Measurements from ENCODE around the gene MRRF.
"Not testable (repeated sequence)": the region's sequence is repeated elsewhere in the genome, so short reads cannot be mapped to it uniquely, and the experiment has no call there.

Gene MRRF

GRCh38 chr9:122324665-122325064, 60.0 kb downstream of the MRRF start:
- H3K36me3 Mint-ChIP-seq (ENCODE audit: low read depth), result peaks cover 85% of the 10 kb centered on the region
- H3K4me3 Mint-ChIP-seq; H3K27me3 Mint-ChIP-seq; H3K9me3 Mint-ChIP-seq; DNase-seq; H3K27ac Mint-ChIP-seq; H3K4me1 Mint-ChIP-seq (ENCODE audit: low read depth): not testable (repeated sequence)

GRCh38 chr9:122325124-122325523, 60.4 kb downstream of the MRRF start:
- Mint-ChIP-seq H3K4me1 (ENCODE audit: low read depth) (peaks cover 8% of the 10 kb centered on the region), H3K36me3 (ENCODE audit: low read depth) (peaks cover 84% of the 10 kb centered on the region), H3K9me3 (no peaks in the 10 kb centered on the region), H3K27me3 (no peaks in the 10 kb centered on the region), H3K4me3 (no peak overlapping the region), H3K27ac (peak overlapping the region; percentile 44)
- DNase-seq, result no peak

GRCh38 chr9:122327175-122327574, 62.5 kb downstream of the MRRF start:
- H3K9me3 Mint-ChIP-seq, result no peaks in the 10 kb centered on the region
- DNase-seq, result no peak
- H3K27me3 Mint-ChIP-seq, result no peaks in the 10 kb centered on the region
- no peak overlapping the region for H3K27ac Mint-ChIP-seq
- H3K4me3 Mint-ChIP-seq, result no peak overlapping the region
- peaks cover 8% of the 10 kb centered on the region for H3K4me1 Mint-ChIP-seq (ENCODE audit: low read depth)
- H3K36me3 Mint-ChIP-seq (ENCODE audit: low read depth), result peaks cover 73% of the 10 kb centered on the region

GRCh38 chr9:122329597-122329996, 64.9 kb downstream of the MRRF start:
- H3K9me3 Mint-ChIP-seq, result no peaks in the 10 kb centered on the region
- no peak overlapping the region for H3K4me3 Mint-ChIP-seq
- peaks cover 7% of the 10 kb centered on the region for H3K4me1 Mint-ChIP-seq (ENCODE audit: low read depth)
- DNase-seq, result no peak
- no peaks in the 10 kb centered on the region for H3K27me3 Mint-ChIP-seq
- H3K27ac Mint-ChIP-seq, result no peak overlapping the region
- peaks cover 49% of the 10 kb centered on the region for H3K36me3 Mint-ChIP-seq (ENCODE audit: low read depth)

- not testable (repeated sequence) for H3K27me3 Mint-ChIP-seq; H3K4me1 Mint-ChIP-seq (ENCODE audit: low read depth); H3K4me3 Mint-ChIP-seq; DNase-seq; H3K9me3 Mint-ChIP-seq; H3K27ac Mint-ChIP-seq
- peaks cover 40% of the 10 kb centered on the region for H3K36me3 Mint-ChIP-seq (ENCODE audit: low read depth)
These were observed 65.8 kb downstream of the MRRF start for GRCh38 chr9:122330466-122330865.

- H3K27me3 Mint-ChIP-seq, result no peaks in the 10 kb centered on the region
- H3K36me3 Mint-ChIP-seq (ENCODE audit: low read depth), result peaks cover 33% of the 10 kb centered on the region
- H3K4me3 Mint-ChIP-seq, result no peak overlapping the region
- no peak for DNase-seq
- H3K9me3 Mint-ChIP-seq, result no peaks in the 10 kb centered on the region
- no peaks in the 10 kb centered on the region for H3K4me1 Mint-ChIP-seq (ENCODE audit: low read depth)
- H3K27ac Mint-ChIP-seq, result no peak overlapping the region
These were observed 66.8 kb downstream of the MRRF start for GRCh38 chr9:122331523-122331927.

GRCh38 chr9:122332083-122332482, 67.4 kb downstream of the MRRF start:
- Mint-ChIP-seq H3K9me3 (no peaks in the 10 kb centered on the region), H3K4me3 (no peak overlapping the region), H3K27ac (no peak overlapping the region), H3K4me1 (ENCODE audit: low read depth) (no peaks in the 10 kb centered on the region), H3K27me3 (no peaks in the 10 kb centered on the region), H3K36me3 (ENCODE audit: low read depth) (peaks cover 27% of the 10 kb centered on the region)
- DNase-seq, result no peak

- H3K4me3 Mint-ChIP-seq, result no peak overlapping the region
- peaks cover 22% of the 10 kb centered on the region for H3K36me3 Mint-ChIP-seq (ENCODE audit: low read depth)
- H3K27ac Mint-ChIP-seq, result no peak overlapping the region
- no peaks in the 10 kb centered on the region for H3K4me1 Mint-ChIP-seq (ENCODE audit: low read depth)
- DNase-seq, result no peak
- H3K9me3 Mint-ChIP-seq, result no peaks in the 10 kb centered on the region
- no peaks in the 10 kb centered on the region for H3K27me3 Mint-ChIP-seq
These were observed 68.0 kb downstream of the MRRF start for GRCh38 chr9:122332644-122333043.

- H3K27me3 Mint-ChIP-seq, result no peaks in the 10 kb centered on the region
- peaks cover 16% of the 10 kb centered on the region for H3K36me3 Mint-ChIP-seq (ENCODE audit: low read depth)
- no peak overlapping the region for H3K27ac Mint-ChIP-seq
- H3K4me1 Mint-ChIP-seq (ENCODE audit: low read depth), result no peaks in the 10 kb centered on the region
- DNase-seq, result no peak
- H3K9me3 Mint-ChIP-seq, result no peaks in the 10 kb centered on the region
- no peak overlapping the region for H3K4me3 Mint-ChIP-seq
These were observed 68.6 kb downstream of the MRRF start for GRCh38 chr9:122333169-122333808.

GRCh38 chr9:122334916-122335315, 70.2 kb downstream of the MRRF start:
- H3K36me3 Mint-ChIP-seq (ENCODE audit: low read depth), result peaks cover 3% of the 10 kb centered on the region
- no peak overlapping the region for H3K27ac Mint-ChIP-seq
- H3K4me1 Mint-ChIP-seq (ENCODE audit: low read depth), result no peaks in the 10 kb centered on the region
- H3K9me3 Mint-ChIP-seq, result no peaks in the 10 kb centered on the region
- no peak overlapping the region for H3K4me3 Mint-ChIP-seq
- no peaks in the 10 kb centered on the region for H3K27me3 Mint-ChIP-seq
- DNase-seq, result no peak

- Mint-ChIP-seq H3K4me3 (no peak overlapping the region), H3K9me3 (no peaks in the 10 kb centered on the region), H3K27ac (no peak overlapping the region), H3K36me3 (ENCODE audit: low read depth) (no peaks in the 10 kb centered on the region), H3K27me3 (peaks cover 2% of the 10 kb centered on the region), H3K4me1 (ENCODE audit: low read depth) (no peaks in the 10 kb centered on the region)
- no peak for DNase-seq
These were observed 71.5 kb downstream of the MRRF start for GRCh38 chr9:122336189-122336588.

- no peaks in the 10 kb centered on the region for H3K36me3 Mint-ChIP-seq (ENCODE audit: low read depth)
- DNase-seq, result no peak
- no peaks in the 10 kb centered on the region for H3K4me1 Mint-ChIP-seq (ENCODE audit: low read depth)
- no peaks in the 10 kb centered on the region for H3K9me3 Mint-ChIP-seq
- H3K27ac Mint-ChIP-seq, result no peak overlapping the region
- peaks cover 2% of the 10 kb centered on the region for H3K27me3 Mint-ChIP-seq
- H3K4me3 Mint-ChIP-seq, result no peak overlapping the region
These were observed 72.3 kb downstream of the MRRF start for GRCh38 chr9:122336866-122337555.

GRCh38 chr9:122337556-122337929, 72.9 kb downstream of the MRRF start:
- no peaks in the 10 kb centered on the region for H3K36me3 Mint-ChIP-seq (ENCODE audit: low read depth)
- no peaks in the 10 kb centered on the region for H3K4me1 Mint-ChIP-seq (ENCODE audit: low read depth)
- DNase-seq, result no peak
- no peak overlapping the region for H3K27ac Mint-ChIP-seq
- H3K27me3 Mint-ChIP-seq, result peaks cover 2% of the 10 kb centered on the region
- H3K9me3 Mint-ChIP-seq, result no peaks in the 10 kb centered on the region
- no peak overlapping the region for H3K4me3 Mint-ChIP-seq

GRCh38 chr9:122338536-122338935, 73.9 kb downstream of the MRRF start:
- no peak overlapping the region for H3K4me3 Mint-ChIP-seq
- no peak overlapping the region for H3K27ac Mint-ChIP-seq
- H3K4me1 Mint-ChIP-seq (ENCODE audit: low read depth), result no peaks in the 10 kb centered on the region

GRCh38 chr9:122338994-122339393, 74.3 kb downstream of the MRRF start:
- H3K9me3 Mint-ChIP-seq, result no peaks in the 10 kb centered on the region
- no peak overlapping the region for H3K4me3 Mint-ChIP-seq
- no peaks in the 10 kb centered on the region for H3K4me1 Mint-ChIP-seq (ENCODE audit: low read depth)
- DNase-seq, result no peak
- H3K27me3 Mint-ChIP-seq, result peaks cover 5% of the 10 kb centered on the region
- no peaks in the 10 kb centered on the region for H3K36me3 Mint-ChIP-seq (ENCODE audit: low read depth)
- no peak overlapping the region for H3K27ac Mint-ChIP-seq

More at GRCh38 chr9:122338536-122338935, 73.9 kb downstream of the MRRF start:
- DNase-seq, result no peak
- Mint-ChIP-seq H3K27me3 (peaks cover 2% of the 10 kb centered on the region), H3K9me3 (no peaks in the 10 kb centered on the region), H3K36me3 (ENCODE audit: low read depth) (no peaks in the 10 kb centered on the region)

Data from activated T-cell treated with anti-CD3 and anti-CD28 coated beads, Interleukin-2, amount 50 U/mL, for 24 hours (primary cell).